Gastrocnemius medialis (tissue), 4 donors: ENCODE results near the gene SCN10A. TPM values are rescaled to one million over a fixed set of nuclear protein-coding genes. Genes with fewer than 3 reads are reported as not detected.

Experiments used
- ATAC-seq, 2 donors: fragments of 150-250 bp; one replicate each; pipeline ENCODE4 v1.9.1; 2016
- DNase-seq, 2 donors: peaks; one replicate each; pipeline ENCODE4 v3.0.0-alpha.2; 2019
- H3K27ac ChIP-seq, 4 donors: fragments of 200-600 bp; sonication (generic); 1 replicate in 1 of 4; 2 replicates in 3 of 4; pipeline ENCODE4 v1.5.1; 2016 to 2018; ENCODE audit warnings: mild to moderate bottlenecking in 2 of 4, moderate library complexity in 1 of 4
- H3K27me3 ChIP-seq, 3 donors: fragments of 200-600 bp; sonication (generic) in 2 of 3; 1 replicate in 1 of 3; 2 replicates in 2 of 3; pipeline versions ENCODE4 v1.5.1 to v1.6.0; 2016 to 2019; ENCODE audit warnings: mild to moderate bottlenecking in 1 of 3, moderate library complexity in 1 of 3
- H3K36me3 ChIP-seq, 2 donors: fragments of 200-600 bp; sonication (generic) in 1 of 2; one replicate each; pipeline ENCODE4 v1.5.1; 2017 to 2018
- H3K4me1 ChIP-seq, 2 donors: fragments of 200-600 bp; sonication (generic) in 1 of 2; one replicate each; pipeline ENCODE4 v1.5.1; 2016 to 2017; ENCODE audit warnings: mild to moderate bottlenecking in 2 of 2
- H3K4me3 ChIP-seq, 4 donors: fragments of 200-600 bp; sonication (generic) in 3 of 4; 1 replicate in 1 of 4; 2 replicates in 3 of 4; pipeline ENCODE4 v1.5.1; 2016 to 2019; ENCODE audit warnings: mild to moderate bottlenecking in 2 of 4
- H3K9me3 ChIP-seq, 3 donors: fragments of 200-600 bp; sonication (generic) in 2 of 3; 1 replicate in 1 of 3; 2 replicates in 2 of 3; pipeline ENCODE4 v1.5.1; 2016 to 2019
- POLR2A ChIP-seq, 2 donors: fragments of 450-650 bp; IDR thresholded peaks; one replicate each; pipeline ENCODE4 v1.6.1; 2017; ENCODE audit warnings: antibody characterized with exemption in 2 of 2, mild to moderate bottlenecking in 2 of 2, moderate library complexity in 2 of 2
- in situ Hi-C, 4 donors: fragments of 200-750 bp; cut with MboI; loops; one replicate each; pipeline versions ENCODE4 v1.15.0 to v1.8.0; 2017; ENCODE audit warnings: low sequenced_read_pairs in 4 of 4
- intact Hi-C: fragments of 100-400 bp; cut with DNase I; formaldehyde crosslinking; loops from one replicate; pipeline ENCODE4 v1.15.1; 2023; ENCODE audit warnings: low total_unique reads
- total RNA-seq, 4 donors: library from RNA; depleted of rRNA; stranded (reverse); fragments of >200 nt; gene quantifications; one replicate each; pipeline versions ENCODE4 v1.1.0 to v1.2.3, GENCODE V29; 2016
- TF ChIP-seq, protein P1 (sequence below), 5 experiments: fragments of 450-650 bp in 3 of 5; fragments of 200-600 bp in 2 of 5; sonication (generic) in 2 of 5; IDR thresholded peaks in 4 of 5; conservative IDR thresholded peaks in 1 of 5; 1 replicate in 4 of 5; 2 replicates in 1 of 5; pipeline ENCODE4 v1.5.1; 2016 to 2019; ENCODE audit warnings: antibody characterized with exemption in 5 of 5, mild to moderate bottlenecking in 3 of 5, moderate library complexity in 3 of 5

SCN10A gene
- total RNA-seq, 4 donors from 2014 or later = not detected

DNA sequence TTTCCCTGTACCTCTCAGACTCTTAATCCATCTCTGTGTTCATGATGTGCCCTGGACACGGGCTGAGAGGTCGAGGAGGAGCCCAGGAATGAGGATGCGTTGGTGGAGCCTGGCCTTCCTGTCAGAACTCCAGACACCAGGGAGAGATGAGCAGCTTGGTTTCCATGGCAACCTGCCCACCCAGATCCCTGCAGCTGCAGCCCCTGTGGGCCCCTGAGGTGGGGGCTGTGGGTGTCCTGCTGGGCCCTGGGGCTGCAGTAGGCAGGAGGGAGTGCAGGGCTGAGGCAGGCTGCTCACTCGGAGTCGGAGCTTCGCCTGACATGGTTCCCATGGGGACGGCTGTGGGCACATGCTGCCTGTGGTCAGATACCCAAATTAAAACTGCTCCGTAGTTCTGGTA, 7.7 kb upstream of the SCN10A start:
- in situ Hi-C loops = no loop called here
- H3K4me1 ChIP-seq = no peaks in the 10 kb centered on the region
- TF ChIP-seq POLR2A (IDR thresholded peaks at IDR 0.05) = no peak
- TF ChIP-seq, protein P1, sequence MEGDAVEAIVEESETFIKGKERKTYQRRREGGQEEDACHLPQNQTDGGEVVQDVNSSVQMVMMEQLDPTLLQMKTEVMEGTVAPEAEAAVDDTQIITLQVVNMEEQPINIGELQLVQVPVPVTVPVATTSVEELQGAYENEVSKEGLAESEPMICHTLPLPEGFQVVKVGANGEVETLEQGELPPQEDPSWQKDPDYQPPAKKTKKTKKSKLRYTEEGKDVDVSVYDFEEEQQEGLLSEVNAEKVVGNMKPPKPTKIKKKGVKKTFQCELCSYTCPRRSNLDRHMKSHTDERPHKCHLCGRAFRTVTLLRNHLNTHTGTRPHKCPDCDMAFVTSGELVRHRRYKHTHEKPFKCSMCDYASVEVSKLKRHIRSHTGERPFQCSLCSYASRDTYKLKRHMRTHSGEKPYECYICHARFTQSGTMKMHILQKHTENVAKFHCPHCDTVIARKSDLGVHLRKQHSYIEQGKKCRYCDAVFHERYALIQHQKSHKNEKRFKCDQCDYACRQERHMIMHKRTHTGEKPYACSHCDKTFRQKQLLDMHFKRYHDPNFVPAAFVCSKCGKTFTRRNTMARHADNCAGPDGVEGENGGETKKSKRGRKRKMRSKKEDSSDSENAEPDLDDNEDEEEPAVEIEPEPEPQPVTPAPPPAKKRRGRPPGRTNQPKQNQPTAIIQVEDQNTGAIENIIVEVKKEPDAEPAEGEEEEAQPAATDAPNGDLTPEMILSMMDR (IDR thresholded peaks at IDR 0.05 in 4 of 5, conservative IDR thresholded peaks at IDR 0.05 in 1 of 5) = no peak
- H3K27ac ChIP-seq = no peak overlapping the region
- H3K4me3 ChIP-seq = no peak overlapping the region
- no peaks in the 10 kb centered on the region for H3K36me3 ChIP-seq
- H3K9me3 ChIP-seq = no peaks in the 10 kb centered on the region
- intact Hi-C loops = no loop called here
- ATAC-seq (no peak), DNase-seq (no peak)
- H3K27me3 ChIP-seq = no peaks in the 10 kb centered on the region

DNA sequence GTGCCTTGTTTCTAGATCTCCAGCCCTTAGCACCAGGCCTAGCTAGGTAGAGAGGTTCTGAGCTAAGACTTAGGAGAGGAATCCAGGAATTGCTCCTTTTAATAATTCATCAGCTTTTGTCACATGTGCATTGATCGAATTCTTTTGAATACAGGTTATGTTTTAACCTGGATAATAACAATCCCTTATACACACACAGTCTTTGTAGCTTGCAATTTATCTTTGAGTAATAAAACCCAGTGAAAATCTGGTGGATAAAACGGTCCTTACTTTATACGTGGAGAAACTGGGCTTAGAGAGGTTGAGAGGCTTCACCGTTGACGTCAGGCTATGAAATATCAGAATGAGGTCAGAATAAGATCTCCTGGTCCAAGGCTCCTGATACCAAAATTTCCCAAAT, 7.2 kb upstream of the SCN10A start:
- ATAC-seq = no peak
- in situ Hi-C loops = no loop called here
- TF ChIP-seq, protein P1 (IDR thresholded peaks at IDR 0.05 in 4 of 5, conservative IDR thresholded peaks at IDR 0.05 in 1 of 5) = no peak
- TF ChIP-seq POLR2A (IDR thresholded peaks at IDR 0.05) = no peak

DNA sequence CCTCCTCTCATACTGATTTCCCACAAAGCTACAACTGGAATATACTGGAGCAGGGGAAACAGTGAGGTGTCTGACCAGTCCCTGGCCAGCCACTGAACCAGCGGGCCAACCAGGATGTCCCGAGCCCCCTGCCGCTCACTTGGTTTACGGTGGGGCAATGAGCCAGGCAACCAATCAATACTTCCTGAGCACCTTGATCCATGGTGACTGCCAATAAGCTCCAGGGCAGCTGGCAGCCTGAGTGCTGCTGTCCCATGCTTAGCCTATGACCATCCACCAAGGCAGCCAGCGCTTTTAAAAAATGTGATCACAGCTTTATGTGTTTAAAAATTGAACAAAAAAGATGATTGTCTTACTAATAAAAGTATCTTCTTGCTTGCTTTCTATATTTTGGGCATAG, 4.2 kb downstream of the SCN10A start:
- TF ChIP-seq, protein P1 (IDR thresholded peaks at IDR 0.05 in 4 of 5, conservative IDR thresholded peaks at IDR 0.05 in 1 of 5) = no peak
- no peak for TF ChIP-seq POLR2A (IDR thresholded peaks at IDR 0.05)
- intact Hi-C loops (no loop called here), in situ Hi-C loops (no loop called here)
- Histone ChIP-seq H3K27me3 (no peaks in the 10 kb centered on the region), H3K27ac (no peak overlapping the region), H3K36me3 (no peaks in the 10 kb centered on the region), H3K4me3 (no peak overlapping the region), H3K9me3 (no peaks in the 10 kb centered on the region), H3K4me1 (no peaks in the 10 kb centered on the region)
- DNase-seq (no peak), ATAC-seq (no peak)

More for the DNA sequence above, 7.2 kb upstream of the SCN10A start:
- Histone ChIP-seq H3K36me3 (no peaks in the 10 kb centered on the region), H3K27ac (no peak overlapping the region), H3K4me3 (no peak overlapping the region), H3K9me3 (no peaks in the 10 kb centered on the region), H3K4me1 (no peaks in the 10 kb centered on the region), H3K27me3 (no peaks in the 10 kb centered on the region)
- intact Hi-C loops = no loop called here
- DNase-seq = no peak

DNA sequence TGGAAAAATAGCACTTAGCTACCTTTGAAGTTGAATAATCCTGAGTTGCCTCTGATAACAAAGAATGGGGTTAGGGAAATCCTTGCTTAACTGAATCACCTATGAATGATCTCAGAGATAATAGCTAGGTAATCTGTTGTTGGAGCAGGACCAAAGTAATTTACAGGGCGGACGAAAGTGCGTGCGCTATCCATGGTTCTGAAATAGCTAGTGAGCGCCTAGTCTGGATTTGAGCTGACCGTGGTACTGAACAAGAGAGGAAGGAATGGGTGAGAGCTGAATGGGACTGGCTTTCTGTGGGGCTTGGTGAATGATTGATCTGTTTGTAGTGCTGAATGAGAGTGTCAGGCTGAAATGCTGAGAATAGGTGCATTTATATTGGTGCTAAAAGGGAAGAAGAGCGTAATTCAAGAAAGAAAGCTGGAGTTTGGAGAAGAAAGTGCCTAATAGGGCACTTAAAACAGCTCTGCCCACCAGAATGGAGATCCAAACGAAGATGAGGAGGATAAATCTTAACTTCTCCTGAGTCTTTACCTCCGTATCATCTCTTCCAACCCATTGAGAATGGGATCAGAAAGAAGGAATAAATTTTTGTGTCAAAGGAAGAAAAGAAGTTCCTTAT, 10.1 kb downstream of the SCN10A start:
- Histone ChIP-seq H3K27ac (no peak overlapping the region), H3K4me3 (no peak overlapping the region), H3K4me1 (no peaks in the 10 kb centered on the region), H3K9me3 (no peaks in the 10 kb centered on the region), H3K27me3 (no peaks in the 10 kb centered on the region), H3K36me3 (no peaks in the 10 kb centered on the region)
- intact Hi-C loops = no loop called here
- no peak for DNase-seq
- no peak for ATAC-seq
- TF ChIP-seq, protein P1 (IDR thresholded peaks at IDR 0.05 in 4 of 5, conservative IDR thresholded peaks at IDR 0.05 in 1 of 5) = no peak
- no peak for TF ChIP-seq POLR2A (IDR thresholded peaks at IDR 0.05)
- in situ Hi-C loops = no loop called here

DNA sequence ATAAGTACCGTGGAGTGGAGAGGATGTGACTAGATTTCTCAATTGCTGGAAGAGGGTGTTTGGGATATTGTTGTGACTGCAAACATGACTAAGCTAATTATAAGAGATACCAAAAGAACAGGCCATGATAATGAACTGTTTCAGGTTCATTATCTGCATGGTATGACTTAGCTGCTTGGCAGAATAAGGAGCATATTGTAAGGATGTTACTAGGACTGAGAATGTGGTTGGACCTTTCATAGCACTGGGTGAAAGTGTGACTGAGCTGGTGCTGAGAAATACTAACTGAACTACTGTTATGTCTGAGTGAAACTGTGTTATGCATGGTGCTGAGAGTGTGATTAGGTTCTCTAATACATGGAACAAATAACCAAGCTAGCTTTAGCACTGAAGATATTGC, 11.0 kb downstream of the SCN10A start:
- no peak for DNase-seq
- no peaks in the 10 kb centered on the region for H3K27me3 ChIP-seq
- H3K27ac ChIP-seq = no peak overlapping the region
- no peak for ATAC-seq
- no peak overlapping the region for H3K4me3 ChIP-seq
- H3K9me3 ChIP-seq = no peaks in the 10 kb centered on the region
- intact Hi-C loops = no loop called here
- TF ChIP-seq, protein P1 (IDR thresholded peaks at IDR 0.05 in 4 of 5, conservative IDR thresholded peaks at IDR 0.05 in 1 of 5) = no peak
- TF ChIP-seq POLR2A (IDR thresholded peaks at IDR 0.05) = no peak
- in situ Hi-C loops = no loop called here
- H3K36me3 ChIP-seq = no peaks in the 10 kb centered on the region
- peaks cover 0 to 4% of the 10 kb centered on the region in 2 donors for H3K4me1 ChIP-seq
